Neural progenitor cell (in vitro differentiated cells): ENCODE data around the gene MRPL2. TPM values are rescaled to one million over a fixed set of nuclear protein-coding genes. Genes with fewer than 3 reads are reported as not detected.

Source experiments
- DNase-seq: peaks from one replicate; pipeline ENCODE4 v3.0.0-alpha.2; 2016; ENCODE audit warnings: low spot score
- H2AFZ ChIP-seq: fragments of 200-600 bp; sonication (generic); replicated peaks from 2 replicates; pipeline ENCODE4 v1.6.1; 2016; ENCODE audit warnings: antibody characterized with exemption
- H3F3A ChIP-seq: fragments of 200-600 bp; sonication (generic); 2 replicates; pipeline ENCODE4 v1.6.1; 2016; ENCODE audit warnings: antibody characterized with exemption, low read depth
- H3K27ac ChIP-seq: fragments of 200-600 bp; sonication (generic); 2 replicates; pipeline ENCODE4 v1.5.1; 2016; ENCODE audit warnings: mild to moderate bottlenecking
- H3K27me3 ChIP-seq: fragments of 200-600 bp; sonication (generic); 2 replicates; pipeline ENCODE4 v1.6.1; 2016; ENCODE audit warnings: mild to moderate bottlenecking, moderate library complexity
- H3K36me3 ChIP-seq: fragments of 200-600 bp; sonication (generic); 2 replicates; pipeline ENCODE4 v1.5.1; 2016
- H3K4me1 ChIP-seq: fragments of 200-600 bp; sonication (generic); 2 replicates; pipeline ENCODE4 v1.6.1; 2016; ENCODE audit warnings: mixed run types
- H3K4me2 ChIP-seq: fragments of 200-600 bp; sonication (generic); 2 replicates; pipeline ENCODE4 v1.6.1; 2016
- H3K4me3 ChIP-seq: fragments of 200-600 bp; sonication (generic); 2 replicates; pipeline ENCODE4 v1.5.1; 2016
- H3K79me2 ChIP-seq: fragments of 200-600 bp; sonication (generic); 2 replicates; pipeline ENCODE4 v1.6.1; 2016; ENCODE audit warnings: low read depth
- H3K9ac ChIP-seq: fragments of 200-600 bp; sonication (generic); 2 replicates; pipeline ENCODE4 v1.6.1; 2016
- H3K9me3 ChIP-seq: fragments of 200-600 bp; sonication (generic); 2 replicates; pipeline ENCODE4 v1.5.1; 2016; ENCODE audit warnings: low read depth
- H4K20me1 ChIP-seq: fragments of 200-600 bp; sonication (generic); 2 replicates; pipeline ENCODE4 v1.6.1; 2016; ENCODE audit warnings: low read depth
- H3K27ac Mint-ChIP-seq: 3 replicates; pipeline ENCODE4 v1.8.0; 2021; ENCODE audit warnings: mixed read lengths
- H3K27me3 Mint-ChIP-seq: 2 replicates; pipeline ENCODE4 v1.8.0; 2022; ENCODE audit warnings: low read depth, mild to moderate bottlenecking, inconsistent platforms, moderate library complexity, mixed read lengths; ENCODE audit not compliant: insufficient read depth
- H3K36me3 Mint-ChIP-seq: 3 replicates; pipeline ENCODE4 v1.8.0; 2021; ENCODE audit warnings: mixed read lengths
- H3K4me1 Mint-ChIP-seq: 3 replicates; pipeline ENCODE4 v1.8.0; 2021; ENCODE audit warnings: mixed read lengths
- H3K4me3 Mint-ChIP-seq: 3 replicates; pipeline ENCODE4 v1.8.0; 2021; ENCODE audit warnings: mild to moderate bottlenecking, moderate library complexity, mixed read lengths
- H3K9me3 Mint-ChIP-seq: 3 replicates; pipeline ENCODE4 v1.8.0; 2020; ENCODE audit warnings: mixed read lengths
- EZH2 ChIP-seq: fragments of 200-600 bp; sonication (generic); IDR thresholded peaks from 2 replicates; pipeline ENCODE4 v1.6.1; 2017; ENCODE audit warnings: antibody characterized with exemption, mild to moderate bottlenecking, moderate library complexity
- EZH2phosphoT487 ChIP-seq: fragments of 200-600 bp; sonication (generic); IDR thresholded peaks from 2 replicates; pipeline ENCODE4 v1.6.1; 2017; ENCODE audit warnings: antibody characterized with exemption
- total RNA-seq: library from RNA; depleted of rRNA; stranded (reverse); fragments of >200 nt; gene quantifications from 2 replicates; pipeline ENCODE4 v1.2.3, GENCODE V29; 2015; ENCODE audit warnings: low replicate concordance
- TF ChIP-seq, protein P1 (sequence below): fragments of 200-600 bp; sonication (generic); IDR thresholded peaks from 2 replicates; pipeline ENCODE4 v1.5.1; 2017; ENCODE audit warnings: antibody characterized with exemption, mild to moderate bottlenecking

Gene MRPL2
- total RNA-seq, 1 donor from 2014 or later, result 20.7 TPM

DNA sequence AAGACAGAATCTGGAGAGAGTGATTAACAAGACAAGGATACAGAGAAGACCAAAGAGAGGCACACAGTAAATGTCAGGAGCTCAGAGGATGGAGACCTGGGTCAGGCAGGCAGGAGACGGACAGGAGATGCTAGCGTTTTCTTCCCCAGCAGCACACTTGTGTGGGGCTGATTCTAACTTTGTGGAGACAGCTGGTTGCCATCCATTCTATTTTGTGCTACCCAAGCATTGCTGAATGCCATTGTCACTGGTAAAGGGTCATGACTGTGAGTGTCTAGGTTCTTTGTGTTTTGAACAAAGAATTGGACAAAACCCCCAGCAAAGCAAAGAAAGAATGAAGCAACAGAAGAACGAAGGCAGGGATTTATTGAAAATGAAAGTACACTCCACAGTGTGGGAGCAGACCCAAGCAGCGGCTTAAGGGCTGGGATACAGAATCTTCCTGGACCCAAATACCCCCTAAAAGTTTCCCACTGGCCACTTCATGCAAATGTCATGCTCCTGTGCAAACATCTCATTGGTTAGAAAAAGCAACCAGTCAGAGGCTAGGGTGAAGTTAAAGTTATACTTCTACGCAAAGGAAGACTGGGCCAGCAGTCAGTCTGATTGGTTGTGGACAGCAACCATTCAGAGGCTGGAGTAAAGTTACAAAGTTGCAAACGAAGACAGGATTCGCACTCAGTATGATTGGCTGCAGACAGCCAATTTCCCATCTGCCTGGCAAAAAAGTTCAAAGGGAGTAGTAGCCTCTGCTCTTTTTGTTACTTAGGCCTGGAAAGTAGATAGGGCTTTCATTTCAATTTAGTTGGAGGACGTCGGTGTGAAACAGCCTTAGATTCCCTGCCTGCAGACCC is 34.4 kb upstream of the MRPL2 start:
- Histone ChIP-seq H2AFZ (no peak overlapping the region), H3K9ac (no peak overlapping the region), H3K4me3 (no peak overlapping the region), H3K4me2 (peak overlapping the region; percentile 20), H4K20me1 (peaks cover 48% of the 10 kb centered on the region), H3K27ac (no peak overlapping the region), H3K9me3 (no peaks in the 10 kb centered on the region), H3F3A (peaks cover 63% of the 10 kb centered on the region), H3K4me1 (peaks cover 62% of the 10 kb centered on the region), H3K27me3 (no peaks in the 10 kb centered on the region), H3K79me2 (peaks cover 97% of the 10 kb centered on the region), H3K36me3 (no peaks in the 10 kb centered on the region)
- Mint-ChIP-seq H3K36me3 (peaks cover 2% of the 10 kb centered on the region), H3K4me3 (peak overlapping the region; percentile 62), H3K9me3 (no peaks in the 10 kb centered on the region), H3K4me1 (peaks cover 78% of the 10 kb centered on the region), H3K27ac (peak overlapping the region; percentile 82), H3K27me3 (peaks cover 4% of the 10 kb centered on the region)
- TF ChIP-seq, protein P1, sequence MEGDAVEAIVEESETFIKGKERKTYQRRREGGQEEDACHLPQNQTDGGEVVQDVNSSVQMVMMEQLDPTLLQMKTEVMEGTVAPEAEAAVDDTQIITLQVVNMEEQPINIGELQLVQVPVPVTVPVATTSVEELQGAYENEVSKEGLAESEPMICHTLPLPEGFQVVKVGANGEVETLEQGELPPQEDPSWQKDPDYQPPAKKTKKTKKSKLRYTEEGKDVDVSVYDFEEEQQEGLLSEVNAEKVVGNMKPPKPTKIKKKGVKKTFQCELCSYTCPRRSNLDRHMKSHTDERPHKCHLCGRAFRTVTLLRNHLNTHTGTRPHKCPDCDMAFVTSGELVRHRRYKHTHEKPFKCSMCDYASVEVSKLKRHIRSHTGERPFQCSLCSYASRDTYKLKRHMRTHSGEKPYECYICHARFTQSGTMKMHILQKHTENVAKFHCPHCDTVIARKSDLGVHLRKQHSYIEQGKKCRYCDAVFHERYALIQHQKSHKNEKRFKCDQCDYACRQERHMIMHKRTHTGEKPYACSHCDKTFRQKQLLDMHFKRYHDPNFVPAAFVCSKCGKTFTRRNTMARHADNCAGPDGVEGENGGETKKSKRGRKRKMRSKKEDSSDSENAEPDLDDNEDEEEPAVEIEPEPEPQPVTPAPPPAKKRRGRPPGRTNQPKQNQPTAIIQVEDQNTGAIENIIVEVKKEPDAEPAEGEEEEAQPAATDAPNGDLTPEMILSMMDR, result no peak
- TF ChIP-seq EZH2 (no peak), EZH2phosphoT487 (no peak)
- DNase-seq, result no peak

- no peaks in the 10 kb centered on the region for H3K9me3 Mint-ChIP-seq
- Histone ChIP-seq H3K9me3 (no peaks in the 10 kb centered on the region), H3K36me3 (no peaks in the 10 kb centered on the region), H3K27ac (no peak overlapping the region), H2AFZ (no peak overlapping the region), H4K20me1 (peaks cover 55% of the 10 kb centered on the region), H3K79me2 (peaks cover 97% of the 10 kb centered on the region), H3K4me1 (peaks cover 63% of the 10 kb centered on the region), H3K27me3 (no peaks in the 10 kb centered on the region), H3F3A (peaks cover 67% of the 10 kb centered on the region), H3K4me2 (no peak overlapping the region), H3K4me3 (no peak overlapping the region), H3K9ac (no peak overlapping the region)
- H3K4me3 Mint-ChIP-seq, result no peak overlapping the region
- H3K27me3 Mint-ChIP-seq, result no peaks in the 10 kb centered on the region
- H3K27ac Mint-ChIP-seq, result peak overlapping the region; percentile 85
- no peak for DNase-seq
- no peak for TF ChIP-seq EZH2
- TF ChIP-seq EZH2phosphoT487, result no peak
- TF ChIP-seq, protein P1, result no peak
- peaks cover 2% of the 10 kb centered on the region for H3K36me3 Mint-ChIP-seq
- H3K4me1 Mint-ChIP-seq, result peaks cover 73% of the 10 kb centered on the region
Measured at GRCh38 chr6:43092635-43093034, 33.4 kb upstream of the MRPL2 start.

DNA sequence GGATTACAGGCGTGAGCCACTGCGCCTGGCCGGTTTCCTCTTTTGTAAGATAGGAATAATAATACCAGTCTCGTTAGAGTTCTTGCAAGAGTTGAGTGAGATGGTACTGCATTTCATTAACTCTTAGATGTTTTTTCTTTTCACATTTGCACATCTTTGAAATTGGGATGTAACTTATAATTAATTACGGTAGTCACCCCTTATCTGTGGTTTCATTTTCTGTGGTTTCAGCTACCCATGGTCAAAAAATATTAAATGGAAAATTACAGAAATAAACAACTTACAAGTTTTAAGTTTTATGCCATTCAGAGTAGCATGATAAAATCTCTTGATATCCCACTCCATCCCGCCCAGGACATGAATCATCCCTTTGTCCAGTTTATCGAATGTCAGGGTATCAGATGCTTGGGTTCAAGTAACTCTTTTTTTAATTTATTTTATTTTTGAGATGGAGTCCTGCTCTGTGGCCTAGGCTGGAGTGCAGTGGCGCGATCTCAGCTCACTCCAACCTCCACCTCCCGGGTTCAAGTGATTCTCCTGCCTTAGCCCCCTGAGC is 32.3 kb upstream of the MRPL2 start:
- H3K4me1 ChIP-seq, result peaks cover 57% of the 10 kb centered on the region
- Mint-ChIP-seq H3K36me3 (peaks cover 2% of the 10 kb centered on the region), H3K27me3 (peaks cover 2% of the 10 kb centered on the region), H3K4me1 (peaks cover 65% of the 10 kb centered on the region), H3K27ac (no peak overlapping the region), H3K9me3 (no peaks in the 10 kb centered on the region), H3K4me3 (no peak overlapping the region)
- no peak overlapping the region for H2AFZ ChIP-seq
- H3K4me2 ChIP-seq, result peak overlapping the region; percentile 74
- H3K36me3 ChIP-seq, result no peaks in the 10 kb centered on the region
- peaks cover 97% of the 10 kb centered on the region for H3K79me2 ChIP-seq
- no peak overlapping the region for H3K9ac ChIP-seq
- no peaks in the 10 kb centered on the region for H3K9me3 ChIP-seq
- no peak for DNase-seq
- H3K27ac ChIP-seq, result peak overlapping the region; percentile 94
- H3K4me3 ChIP-seq, result no peak overlapping the region
- no peak for TF ChIP-seq EZH2
- TF ChIP-seq, protein P1, result no peak
- no peak for TF ChIP-seq EZH2phosphoT487
- no peaks in the 10 kb centered on the region for H3K27me3 ChIP-seq
- peaks cover 59% of the 10 kb centered on the region for H3F3A ChIP-seq
- H4K20me1 ChIP-seq, result peaks cover 54% of the 10 kb centered on the region
